IMR-90 (cell line): ENCODE measurements around the gene ZGLP1. TPM values are rescaled to one million over a fixed set of nuclear protein-coding genes. Genes with fewer than 3 reads are reported as not detected.

Experiments used
- ATAC-seq: fragments of 200-7000 bp; cut with Tn5 transposase; 2 replicates; pipeline ENCODE4 v1.9.1; 2020; ENCODE audit warnings: low read depth, mild to moderate bottlenecking, moderate library complexity
- BruUV-seq: library from RNA; stranded (reverse); fragments of 400-500 nt; replicated peaks from 2 replicates; lab custom pipeline; 2021; lab: Mats Ljungman, UMichigan
- CTCF ChIA-PET: fragments of 300-600 bp; formaldehyde crosslinking; extraction: SDS; loops from one replicate; lab custom pipeline; 2021; ENCODE audit warnings: antibody characterized with exemption; lab: Yijun Ruan, JAX
- POLR2A ChIA-PET: fragments of 300-600 bp; sonication (Branson Sonifier 250); formaldehyde crosslinking; loops from one replicate; lab custom pipeline; 2022; ENCODE audit warnings: antibody characterized with exemption; ENCODE audit not compliant: unreplicated experiment; lab: Charles Lee
- DNase-seq: peaks from one replicate; pipeline ENCODE4 v3.0.0; 2013
- H2AFZ ChIP-seq: replicated peaks from 2 replicates; pipeline ENCODE3; 2013; ENCODE audit warnings: low read length, mild to moderate bottlenecking; ENCODE audit not compliant: poor library complexity
- H2AK5ac ChIP-seq: 2 replicates; pipeline ENCODE4 v1.6.1; 2013; ENCODE audit warnings: low read depth, low read length, inconsistent platforms
- H2AK9ac ChIP-seq: replicated peaks from 2 replicates; pipeline ENCODE3; 2013; ENCODE audit warnings: mild to moderate bottlenecking, low read depth, low read length, moderate library complexity; ENCODE audit not compliant: poor library complexity
- H2BK120ac ChIP-seq: 2 replicates; pipeline ENCODE4 v1.6.1; 2013; ENCODE audit warnings: low read depth, low read length, inconsistent platforms
- H2BK15ac ChIP-seq: 3 replicates; pipeline ENCODE4 v1.6.1; 2013; ENCODE audit warnings: low read depth, low read length, inconsistent platforms
- H2BK20ac ChIP-seq: 2 replicates; pipeline ENCODE4 v1.6.1; 2013; ENCODE audit warnings: low read depth, mild to moderate bottlenecking, inconsistent platforms, low read length, moderate library complexity
- H2BK5ac ChIP-seq: 2 replicates; pipeline ENCODE4 v1.6.1; 2013; ENCODE audit warnings: mild to moderate bottlenecking, low read depth, low read length, inconsistent platforms; ENCODE audit not compliant: poor library complexity, severe bottlenecking
- H3K14ac ChIP-seq: replicated peaks from 2 replicates; pipeline ENCODE4 v1.6.1; 2013; ENCODE audit warnings: low read depth, low read length, inconsistent platforms
- H3K18ac ChIP-seq: 2 replicates; pipeline ENCODE4 v1.6.1; 2013; ENCODE audit warnings: low read depth, low read length, control low read depth
- H3K23ac ChIP-seq: 2 replicates; pipeline ENCODE4 v1.6.1; 2013; ENCODE audit warnings: low read depth, low read length, inconsistent platforms
- H3K27ac ChIP-seq: 2 replicates; pipeline ENCODE4 v1.5.1; 2013; ENCODE audit warnings: mild to moderate bottlenecking, control low read depth, low read length; ENCODE audit not compliant: insufficient read depth
- H3K27me3 ChIP-seq: 2 replicates; pipeline ENCODE4 v1.6.1; 2013; ENCODE audit warnings: low read length; ENCODE audit not compliant: control insufficient read depth, insufficient read depth
- H3K36me3 ChIP-seq: 2 replicates; pipeline ENCODE4 v1.6.1; 2013; ENCODE audit warnings: low read length, mixed read lengths; ENCODE audit not compliant: control insufficient read depth, insufficient read depth
- H3K4ac ChIP-seq: 2 replicates; pipeline ENCODE4 v1.6.1; 2013; ENCODE audit warnings: low read depth, low read length, inconsistent platforms
- H3K4me1 ChIP-seq: 2 replicates; pipeline ENCODE4 v1.6.1; 2013; ENCODE audit warnings: low read length, mixed read lengths; ENCODE audit not compliant: control insufficient read depth, insufficient read depth
- H3K4me2 ChIP-seq: 2 replicates; pipeline ENCODE4 v1.6.1; 2013; ENCODE audit warnings: low read depth, mild to moderate bottlenecking, control low read depth, low read length, moderate library complexity
- H3K4me3 ChIP-seq: 2 replicates; pipeline ENCODE4 v1.5.1; 2013; ENCODE audit warnings: low read depth, mild to moderate bottlenecking, control low read depth, low read length, moderate library complexity; ENCODE audit not compliant: insufficient read depth
- H3K56ac ChIP-seq: 2 replicates; pipeline ENCODE4 v1.6.1; 2013; ENCODE audit warnings: low read length, inconsistent platforms; ENCODE audit not compliant: insufficient read depth; ENCODE audit errors: extremely low read depth
- H3K79me1 ChIP-seq, 2 experiments: 2 replicates each; pipeline ENCODE4 v1.6.1; 2013; ENCODE audit warnings: low read length in 2 of 2, inconsistent platforms in 1 of 2, low read depth in 1 of 2
- H3K9ac ChIP-seq: 2 replicates; pipeline ENCODE4 v1.6.1; 2013; ENCODE audit warnings: low read depth, low read length, control low read depth
- H3K9me1 ChIP-seq: 2 replicates; pipeline ENCODE4 v1.6.1; 2013; ENCODE audit warnings: low read length, inconsistent platforms; ENCODE audit not compliant: insufficient read depth
- H3K9me3 ChIP-seq: 2 replicates; pipeline ENCODE4 v1.6.1; 2013; ENCODE audit warnings: low read length; ENCODE audit not compliant: control insufficient read depth, insufficient read depth
- H4K20me1 ChIP-seq: 2 replicates; pipeline ENCODE4 v1.6.1; 2013; ENCODE audit warnings: low read length, inconsistent platforms; ENCODE audit not compliant: insufficient read depth
- H4K5ac ChIP-seq: 2 replicates; pipeline ENCODE4 v1.6.1; 2013; ENCODE audit warnings: mild to moderate bottlenecking, low read depth, low read length, control low read depth
- H4K8ac ChIP-seq, 2 experiments: 2 replicates each; pipeline ENCODE4 v1.6.1; 2013; ENCODE audit warnings: low read depth in 2 of 2, low read length in 2 of 2, control low read depth in 1 of 2, inconsistent platforms in 1 of 2
- H4K91ac ChIP-seq: 2 replicates; pipeline ENCODE4 v1.6.1; 2013; ENCODE audit warnings: low read depth, low read length, inconsistent platforms; ENCODE audit not compliant: insufficient read depth
- BHLHE40 ChIP-seq: fragments of 150-350 bp; IDR thresholded peaks from 2 replicates; pipeline ENCODE4 v1.6.1; 2016; ENCODE audit warnings: mild to moderate bottlenecking, low read depth, low read length
- CEBPB ChIP-seq: IDR thresholded peaks from 2 replicates; pipeline ENCODE4 v1.6.1; 2012; ENCODE audit warnings: low read depth, low read length, improper control_type of control experiment
- CHD1 ChIP-seq: IDR thresholded peaks from 2 replicates; pipeline ENCODE4 v1.6.1; 2012; ENCODE audit warnings: low read depth, low read length, improper control_type of control experiment
- CTCF ChIP-seq: conservative IDR thresholded peaks from 2 replicates; pipeline ENCODE4 v1.5.1; 2012; ENCODE audit warnings: mild to moderate bottlenecking, low read depth, low read length, improper control_type of control experiment
- ELK1 ChIP-seq: fragments of 150-350 bp; IDR thresholded peaks from 2 replicates; pipeline ENCODE4 v1.6.1; 2016; ENCODE audit warnings: low read depth, mild to moderate bottlenecking, low read length, moderate library complexity, borderline replicate concordance
- FOS ChIP-seq: fragments of 150-350 bp; IDR thresholded peaks from 2 replicates; pipeline ENCODE4 v1.6.1; 2016; ENCODE audit warnings: low read depth, low read length
- MAFK ChIP-seq: IDR thresholded peaks from 2 replicates; pipeline ENCODE4 v1.6.1; 2012; ENCODE audit warnings: low read depth, low read length, improper control_type of control experiment
- MAZ ChIP-seq: IDR thresholded peaks from 2 replicates; pipeline ENCODE4 v1.6.1; 2012; ENCODE audit warnings: low read depth, mild to moderate bottlenecking, low read length, improper control_type of control experiment, moderate library complexity, borderline replicate concordance
- MXI1 ChIP-seq: IDR thresholded peaks from 2 replicates; pipeline ENCODE4 v1.6.1; 2012; ENCODE audit warnings: low read depth, mild to moderate bottlenecking, low read length, moderate library complexity, borderline replicate concordance
- NFE2L2 ChIP-seq: fragments of 150-350 bp; IDR thresholded peaks from 2 replicates; pipeline ENCODE4 v1.6.1; 2016; ENCODE audit warnings: low read depth, mild to moderate bottlenecking, low read length
- POLR2A ChIP-seq: IDR thresholded peaks from 2 replicates; pipeline ENCODE4 v1.6.1; 2012; ENCODE audit warnings: mild to moderate bottlenecking, low read depth, low read length
- RAD21 ChIP-seq: IDR thresholded peaks from 2 replicates; pipeline ENCODE4 v1.6.1; 2012; ENCODE audit warnings: low read length, improper control_type of control experiment
- RCOR1 ChIP-seq: IDR thresholded peaks from 2 replicates; pipeline ENCODE4 v1.6.1; 2012; ENCODE audit warnings: mild to moderate bottlenecking, low read length, improper control_type of control experiment; ENCODE audit not compliant: insufficient replicate concordance
- RFX5 ChIP-seq: IDR thresholded peaks from 2 replicates; pipeline ENCODE4 v1.8.0; 2012; ENCODE audit warnings: low read depth, mild to moderate bottlenecking, low read length, moderate library complexity
- SMC3 ChIP-seq: fragments of 150-350 bp; IDR thresholded peaks from 2 replicates; pipeline ENCODE4 v1.6.1; 2016; ENCODE audit warnings: low read depth, mild to moderate bottlenecking, antibody characterized with exemption, low read length, moderate library complexity
- WGBS, 2 experiments: methylation state at CpG; one replicate each; pipeline versions ENCODE4 v1.1.5 to v1.1.7; 2013; ENCODE audit warnings: missing lambda C conversion rate in 2 of 2; ENCODE audit not compliant: insufficient read length in 1 of 2; ENCODE audit errors: extremely low coverage in 2 of 2; 5-methylcytosine and 5-hydroxymethylcytosine counted together
- dilution Hi-C: fragments of 300-500 bp; cut with HindIII; formaldehyde crosslinking; loops from one replicate; pipeline ENCODE4 v1.14.3; 2018; ENCODE audit warnings: low sequenced_read_pairs; ENCODE audit not compliant: unreplicated experiment
- in situ Hi-C: fragments of 300-500 bp; cut with MboI; formaldehyde crosslinking; loops from 3 replicates; pipeline ENCODE4 v1.14.3; 2019; ENCODE audit warnings: low sequenced_read_pairs, inconsistent platforms, mixed read lengths
- intact Hi-C: fragments of 100-400 bp; cut with micrococcal nuclease; formaldehyde crosslinking; loops from 2 replicates; pipeline ENCODE4 v1.10.0; 2022
- polyA plus RNA-seq, 3 experiments: library from polyadenylated mRNA; depleted of rRNA; stranded (reverse); fragments of >200 nt; gene quantifications; 2 replicates each; pipeline ENCODE4 v1.2.3, GENCODE V29; 2012; ENCODE audit warnings: low replicate concordance in 1 of 3
- total RNA-seq: library from RNA; depleted of rRNA; stranded (reverse); fragments of >200 nt; gene quantifications from 2 replicates; pipeline ENCODE4 v1.2.3, GENCODE V29; 2012
- TF ChIP-seq, protein P1 (sequence below): fragments of 150-350 bp; IDR thresholded peaks from 2 replicates; pipeline ENCODE4 v1.6.1; 2017; ENCODE audit warnings: mild to moderate bottlenecking, antibody characterized with exemption, low read length, low read depth

ZGLP1 gene
- total and polyA plus RNA-seq, 2 of the 4 experiments (the other 2 are of a cell fraction) = 0.54 to 3.1 TPM

DNA sequence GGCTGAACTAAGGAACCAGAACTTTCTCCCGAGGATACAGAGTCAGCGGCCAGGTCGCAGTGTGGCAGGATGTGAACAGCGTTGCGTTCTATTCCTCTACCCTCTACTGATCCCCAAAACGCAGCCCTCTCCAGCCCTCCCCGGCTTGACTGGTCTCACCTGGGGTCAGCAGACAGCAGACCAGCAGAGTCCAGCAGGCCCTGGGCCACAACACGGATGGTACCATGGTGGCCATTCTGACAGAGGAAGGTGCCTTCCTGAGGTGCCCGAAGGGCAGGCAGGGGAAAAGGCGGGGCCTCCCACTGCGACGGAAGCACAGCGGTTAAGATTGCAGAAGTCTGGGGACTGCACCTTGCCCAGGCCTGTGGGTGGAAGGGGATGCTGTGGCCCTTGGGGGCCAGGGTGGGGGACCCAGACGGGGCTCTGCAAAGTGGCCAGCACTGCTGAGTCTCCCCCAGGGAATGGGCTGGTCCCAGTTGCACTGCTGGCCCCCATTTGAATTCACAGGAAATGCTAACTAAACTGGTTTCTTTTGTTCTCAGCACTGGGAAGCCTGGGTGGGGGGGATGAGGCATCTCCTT is 29.9 kb upstream of the ZGLP1 start, which contains the start of gene ICAM3:
Gene ICAM3 (minus strand): TSS at position 245 of the 581 bp plus-strand sequence. CDS start 10 bp downstream, at position 235.
- peak within 1 kb of the TSS; percentile 62 for H2AFZ ChIP-seq
- WGBS, 2 experiments = 72% methylated on average over 6 of the region's 14 CpGs; no CpG with 5 or more reads in 1 of the 2 experiments
- no peak within 1 kb of the TSS for H2BK15ac ChIP-seq
- CTCF ChIA-PET = no interaction called here
- H2BK5ac ChIP-seq = no peak within 1 kb of the TSS
- DNase-seq (no peak), ATAC-seq (no peak)
- in situ Hi-C loops = no loop called here
- BruUV-seq = no TSS peak
- TF ChIP-seq RFX5 (no peak), SMC3 (no peak), CTCF (no peak), MXI1 (no peak), MAZ (no peak), RAD21 (no peak), ELK1 (no peak), BHLHE40 (no peak), POLR2A (no peak), NFE2L2 (no peak), FOS (no peak), CHD1 (no peak), RCOR1 (no peak), MAFK (no peak), CEBPB (no peak)
- TF ChIP-seq, protein P1, sequence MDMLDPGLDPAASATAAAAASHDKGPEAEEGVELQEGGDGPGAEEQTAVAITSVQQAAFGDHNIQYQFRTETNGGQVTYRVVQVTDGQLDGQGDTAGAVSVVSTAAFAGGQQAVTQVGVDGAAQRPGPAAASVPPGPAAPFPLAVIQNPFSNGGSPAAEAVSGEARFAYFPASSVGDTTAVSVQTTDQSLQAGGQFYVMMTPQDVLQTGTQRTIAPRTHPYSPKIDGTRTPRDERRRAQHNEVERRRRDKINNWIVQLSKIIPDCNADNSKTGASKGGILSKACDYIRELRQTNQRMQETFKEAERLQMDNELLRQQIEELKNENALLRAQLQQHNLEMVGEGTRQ = no peak
- no peak within 1 kb of the TSS for H3K4me3 ChIP-seq
- no peak within 1 kb of the TSS for H2AK5ac ChIP-seq
- no peaks in the 10 kb centered on the region for H3K4me1 ChIP-seq
- no peak within 1 kb of the TSS for H2BK120ac ChIP-seq
- no peak within 1 kb of the TSS for H3K18ac ChIP-seq
- no peak within 1 kb of the TSS for H3K4ac ChIP-seq
- no peaks in the 10 kb centered on the region for H3K27me3 ChIP-seq
- no peak within 1 kb of the TSS for H3K23ac ChIP-seq
- no peak within 1 kb of the TSS for H4K5ac ChIP-seq
- no peak within 1 kb of the TSS for H3K9ac ChIP-seq
- H3K9me1 ChIP-seq = no peaks in the 10 kb centered on the region
- POLR2A ChIA-PET = no interaction called here
- no peaks in the 10 kb centered on the region for H3K36me3 ChIP-seq
- H4K91ac ChIP-seq = no peak within 1 kb of the TSS
- no peaks in the 10 kb centered on the region for H3K9me3 ChIP-seq
- H2BK20ac ChIP-seq = no peak within 1 kb of the TSS
- no peak within 1 kb of the TSS for H3K27ac ChIP-seq
- H4K8ac ChIP-seq = no peak within 1 kb of the TSS
- dilution Hi-C loops = no loop called here
- peaks cover 0 to 3% of the 10 kb centered on the region in 2 experiments; a peak in 2 of 4 replicates for H3K79me1 ChIP-seq
- no peak within 1 kb of the TSS for H3K4me2 ChIP-seq
- no peak within 1 kb of the TSS for H3K14ac ChIP-seq
- H2AK9ac ChIP-seq = peak within 1 kb of the TSS; percentile 78
- intact Hi-C loops = no loop called here
- no peak within 1 kb of the TSS for H3K56ac ChIP-seq
- no peaks in the 10 kb centered on the region for H4K20me1 ChIP-seq
